Vagina (tissue), 2 donors: ENCODE measurements around the gene GAREM1.

Experiments used
- CTCF ChIP-seq, 3 experiments: fragments of 450-650 bp in 2 of 3; fragments of 200-600 bp in 1 of 3; sonication (generic) in 1 of 3; IDR thresholded peaks; one replicate each; pipeline ENCODE4 v1.5.1; 2017 to 2019; ENCODE audit warnings: antibody characterized with exemption in 3 of 3, mild to moderate bottlenecking in 2 of 3, moderate library complexity in 2 of 3
- POLR2A ChIP-seq, 2 donors: fragments of 450-650 bp; IDR thresholded peaks; one replicate each; pipeline ENCODE4 v1.6.1; 2017; ENCODE audit warnings: antibody characterized with exemption in 2 of 2, mild to moderate bottlenecking in 2 of 2, moderate library complexity in 2 of 2
- POLR2AphosphoS5 ChIP-seq, 2 donors: sonication (generic); formaldehyde crosslinking; IDR thresholded peaks; one replicate each; pipeline ENCODE4 v1.9.0; 2017; ENCODE audit warnings: antibody characterized with exemption in 2 of 2, mild to moderate bottlenecking in 2 of 2, low read depth in 1 of 2; ENCODE audit not compliant: insufficient read depth in 1 of 2

GRCh38 chr18:32470714-32471633, at the start of gene GAREM1:
- TF ChIP-seq CTCF (IDR thresholded peaks at IDR 0.05) = peak; percentile 29 to 64 (median 50)
- TF ChIP-seq POLR2A (IDR thresholded peaks at IDR 0.05) = peak in 1 of 2 donors; percentile 94
- TF ChIP-seq POLR2AphosphoS5 (IDR thresholded peaks at IDR 0.05; ENCODE audit: insufficient read depth in 1 of 2, low read depth in 1 of 2) = peak; percentile 31 to 86
